ENCODE measurements around the gene ANO9.

DNA sequence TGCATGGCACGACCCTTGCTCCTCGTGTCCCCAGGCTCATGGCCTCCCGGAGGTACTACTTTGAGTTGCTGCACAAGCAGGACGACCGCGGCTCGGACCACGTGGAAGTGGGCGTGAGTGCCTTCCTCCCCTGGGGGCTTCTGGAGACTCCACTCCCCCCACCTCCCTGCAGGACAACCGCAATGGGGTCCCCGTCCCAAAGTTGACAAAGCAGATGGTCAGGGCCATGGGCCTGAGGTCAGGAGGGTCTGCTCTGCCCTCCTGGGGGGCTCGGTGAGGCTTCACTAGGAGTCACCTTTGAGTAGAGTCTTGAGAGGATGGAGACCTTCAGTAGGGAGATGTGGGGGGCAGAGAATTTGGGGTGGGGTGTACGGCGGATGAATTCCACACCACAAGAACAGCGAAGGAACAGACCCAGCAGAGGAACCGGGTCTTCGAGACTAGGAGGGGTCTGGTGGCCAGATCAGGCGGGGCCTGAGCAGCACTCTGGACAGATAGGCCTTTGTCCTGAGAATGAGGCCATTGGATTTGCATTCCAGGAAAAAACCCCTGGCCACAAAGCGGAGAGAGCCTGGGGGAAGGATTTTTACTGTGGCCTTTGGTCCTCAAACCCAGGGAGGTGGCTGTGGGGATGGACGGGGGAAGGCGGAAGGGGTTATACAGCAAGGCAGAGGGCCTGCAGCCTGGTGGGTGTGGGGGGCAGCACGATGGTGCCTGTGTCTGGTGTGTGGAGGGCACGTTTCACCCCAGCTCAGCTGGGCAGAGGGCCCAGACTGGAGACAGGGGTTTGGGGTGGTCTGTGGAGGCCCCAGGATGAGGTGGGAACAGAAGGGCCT is 67.9 kb downstream of the ANO9 start:
- TF ChIP-seq, protein P1, sequence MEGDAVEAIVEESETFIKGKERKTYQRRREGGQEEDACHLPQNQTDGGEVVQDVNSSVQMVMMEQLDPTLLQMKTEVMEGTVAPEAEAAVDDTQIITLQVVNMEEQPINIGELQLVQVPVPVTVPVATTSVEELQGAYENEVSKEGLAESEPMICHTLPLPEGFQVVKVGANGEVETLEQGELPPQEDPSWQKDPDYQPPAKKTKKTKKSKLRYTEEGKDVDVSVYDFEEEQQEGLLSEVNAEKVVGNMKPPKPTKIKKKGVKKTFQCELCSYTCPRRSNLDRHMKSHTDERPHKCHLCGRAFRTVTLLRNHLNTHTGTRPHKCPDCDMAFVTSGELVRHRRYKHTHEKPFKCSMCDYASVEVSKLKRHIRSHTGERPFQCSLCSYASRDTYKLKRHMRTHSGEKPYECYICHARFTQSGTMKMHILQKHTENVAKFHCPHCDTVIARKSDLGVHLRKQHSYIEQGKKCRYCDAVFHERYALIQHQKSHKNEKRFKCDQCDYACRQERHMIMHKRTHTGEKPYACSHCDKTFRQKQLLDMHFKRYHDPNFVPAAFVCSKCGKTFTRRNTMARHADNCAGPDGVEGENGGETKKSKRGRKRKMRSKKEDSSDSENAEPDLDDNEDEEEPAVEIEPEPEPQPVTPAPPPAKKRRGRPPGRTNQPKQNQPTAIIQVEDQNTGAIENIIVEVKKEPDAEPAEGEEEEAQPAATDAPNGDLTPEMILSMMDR (conservative IDR thresholded peaks at IDR 0.05; ENCODE audit: low read depth, low read length), result no peak
- TF ChIP-seq EZH2phosphoT487 (IDR thresholded peaks at IDR 0.05; ENCODE audit: borderline replicate concordance, low read length) (no peak), EZH2 (IDR thresholded peaks at IDR 0.05; ENCODE audit: low read length, unreplicated experiment) (no peak)
